Fibroblast of peridontal ligament (primary cell): ENCODE results near the gene MEIOB.

Experiments used
- DNase-seq: peaks from one replicate; pipeline ENCODE4 v3.0.0-alpha.2; 2010; ENCODE audit errors: extremely low read depth

MEIOB gene

GRCh38 chr16:1787322-1788094 is 84.5 kb downstream of the MEIOB start:
- no peak for DNase-seq

- no peak for DNase-seq
Observed at GRCh38 chr16:1787056-1787321, 85.0 kb downstream of the MEIOB start.

DNA sequence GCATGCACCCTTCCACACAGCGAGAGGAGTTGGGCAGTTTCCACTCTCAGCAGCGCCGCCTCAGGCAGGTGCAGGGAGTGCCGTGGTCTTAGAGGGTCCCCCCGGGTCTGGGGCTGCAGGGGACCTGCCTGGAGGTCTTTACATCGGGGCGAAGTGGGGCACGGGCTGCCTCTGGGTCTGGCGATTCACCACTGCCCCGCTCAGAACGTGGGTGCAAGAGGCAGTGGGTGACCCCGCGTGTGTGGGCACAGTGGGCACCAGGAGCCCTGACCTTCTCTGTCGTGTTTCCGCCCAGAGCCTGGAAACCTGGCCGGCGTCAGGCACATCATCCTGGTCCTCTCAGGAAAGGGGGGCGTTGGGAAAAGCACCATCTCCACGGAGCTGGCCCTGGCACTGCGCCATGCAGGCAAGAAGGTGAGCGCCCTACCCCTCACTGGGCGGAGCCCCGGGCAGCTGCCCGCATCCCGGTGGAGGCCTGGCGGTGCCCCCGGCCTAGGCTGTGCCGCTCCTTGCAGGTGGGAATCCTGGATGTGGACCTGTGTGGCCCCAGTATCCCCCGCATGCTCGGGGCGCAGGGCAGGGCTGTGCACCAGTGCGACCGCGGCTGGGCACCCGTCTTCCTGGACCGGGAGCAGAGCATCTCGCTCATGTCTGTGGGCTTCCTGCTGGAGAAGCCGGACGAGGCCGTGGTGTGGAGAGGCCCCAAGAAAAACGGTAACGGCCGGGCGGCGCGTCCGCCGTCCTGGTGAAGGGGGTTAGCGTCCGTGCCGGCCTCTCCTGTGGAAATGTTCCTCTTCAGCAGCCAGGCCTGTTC is 85.5 kb downstream of the MEIOB start:
- DNase-seq: no peak

DNA sequence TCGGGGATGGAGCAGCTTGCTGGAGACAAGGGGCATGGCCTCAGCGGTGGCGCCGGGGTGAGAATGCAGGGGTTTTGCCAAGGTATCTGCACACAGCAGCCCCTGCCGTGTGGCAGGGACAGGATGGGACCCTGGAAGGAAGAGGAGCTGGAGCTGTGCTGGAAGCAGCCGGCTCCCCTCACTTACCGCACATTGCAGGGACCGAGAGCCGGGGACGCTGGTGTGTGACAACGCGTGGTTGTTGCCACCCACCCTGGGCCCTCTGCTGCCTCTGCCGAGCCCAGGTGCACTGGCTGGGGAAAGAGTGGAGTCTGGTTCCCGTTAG is 86.2 kb downstream of the MEIOB start:
- DNase-seq: no peak

- DNase-seq: no peak
Observed at GRCh38 chr16:1784977-1785845, 86.8 kb downstream of the MEIOB start.
